NCI-H146 treated with DMSO at 0.1 percent for 48 hours (cell line): Measurements from ENCODE around the gene NAXD.
"Not testable (repeated sequence)": the region's sequence is repeated elsewhere in the genome, so short reads cannot be mapped to it uniquely, and the experiment has no call there.

Experiments
- DNase-seq: peaks from one replicate; lab custom pipeline; 2025; ENCODE audit not compliant: unreplicated experiment; lab: John Stamatoyannopoulos, UW

Gene NAXD

GRCh38 chr13:110615322-110616102 is at the start of gene NAXD:
TSS of gene NAXD (plus strand) at chr13:110615545. CDS start at chr13:110615602, 57 bp downstream.
- DNase-seq: peak; percentile 82

- no peak for DNase-seq
Observed at GRCh38 chr13:110566171-110566570, 49.2 kb upstream of the NAXD start.

- DNase-seq: no peak
Observed at GRCh38 chr13:110568612-110569011, 46.7 kb upstream of the NAXD start.

GRCh38 chr13:110569962-110570361 is 45.4 kb upstream of the NAXD start:
- DNase-seq: not testable (repeated sequence)

GRCh38 chr13:110570886-110571285 is 44.5 kb upstream of the NAXD start:
- no peak for DNase-seq

GRCh38 chr13:110571896-110572777 is 43.2 kb upstream of the NAXD start:
- no peak for DNase-seq

- no peak for DNase-seq
Observed at GRCh38 chr13:110572778-110573118, 42.6 kb upstream of the NAXD start.

- DNase-seq: no peak
Observed at GRCh38 chr13:110574161-110574560, 41.2 kb upstream of the NAXD start.

- peak; percentile 74 for DNase-seq
Observed at GRCh38 chr13:110575322-110576069, 39.8 kb upstream of the NAXD start.

- peak; percentile 35 for DNase-seq
Observed at GRCh38 chr13:110576070-110576394, 39.3 kb upstream of the NAXD start.

GRCh38 chr13:110576736-110577476 is 38.4 kb upstream of the NAXD start:
- DNase-seq: no peak

- DNase-seq: no peak
Observed at GRCh38 chr13:110578363-110578762, 37.0 kb upstream of the NAXD start.

- no peak for DNase-seq
Observed at GRCh38 chr13:110580800-110581199, 34.5 kb upstream of the NAXD start.

- DNase-seq: no peak
Observed at GRCh38 chr13:110581506-110582185, 33.7 kb upstream of the NAXD start.

GRCh38 chr13:110582421-110582954 is 32.9 kb upstream of the NAXD start:
- no peak for DNase-seq

- no peak for DNase-seq
Observed at GRCh38 chr13:110583178-110583865, 32.0 kb upstream of the NAXD start.

GRCh38 chr13:110589793-110590390 is 25.5 kb upstream of the NAXD start:
- DNase-seq: no peak

- no peak for DNase-seq
Observed at GRCh38 chr13:110590577-110590976, 24.8 kb upstream of the NAXD start.

- no peak for DNase-seq
Observed at GRCh38 chr13:110592665-110593064, 22.7 kb upstream of the NAXD start.
